ENCODE measurements around the gene PET100.

- TF ChIP-seq CTCF (IDR thresholded peaks at IDR 0.05; ENCODE audit: low read length) (no peak), EZH2 (IDR thresholded peaks at IDR 0.05; ENCODE audit: borderline replicate concordance, low read length) (no peak)
Measured at GRCh38 chr19:7617172-7617571, 12.4 kb upstream of the PET100 start.

Data from OCI-LY1 (cell line).